DOHH2 (cell line): ENCODE data around the gene ATP8B1.

Source experiments
- CTCF ChIP-seq: fragments of 200-600 bp; sonication (generic); IDR thresholded peaks from one replicate; pipeline ENCODE4 v1.5.1; 2014; ENCODE audit warnings: antibody characterized with exemption, mild to moderate bottlenecking, low read depth, low read length; ENCODE audit not compliant: poor library complexity, severe bottlenecking
- EZH2phosphoT487 ChIP-seq: fragments of 200-600 bp; sonication (generic); IDR thresholded peaks from 2 replicates; pipeline ENCODE4 v1.6.1; 2017; ENCODE audit warnings: borderline replicate concordance, mild to moderate bottlenecking, antibody characterized with exemption, low read length, moderate library complexity, mixed read lengths

DNA sequence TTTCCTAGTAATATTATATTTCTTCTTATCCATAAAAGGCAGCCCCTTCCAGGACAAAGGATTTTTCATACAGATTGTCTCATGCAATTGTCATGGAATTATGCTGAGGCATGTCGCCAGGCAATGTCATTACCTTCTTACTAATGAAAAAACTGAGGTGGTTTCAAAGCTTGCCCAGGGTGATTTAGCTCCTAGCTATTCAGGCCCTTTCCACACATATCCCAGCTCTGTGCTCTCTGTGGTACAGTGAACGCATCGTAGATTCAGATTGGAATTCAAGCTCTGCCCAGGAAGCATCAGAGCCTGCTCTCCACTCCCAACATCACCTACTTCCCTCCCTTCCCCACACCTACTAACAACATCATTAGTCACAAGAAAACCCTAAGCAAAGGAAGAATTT is 60.1 kb downstream of the ATP8B1 start:
- TF ChIP-seq CTCF = no peak
- TF ChIP-seq EZH2phosphoT487 = no peak
